GM12872 (cell line): ENCODE results near the gene CEP170.

Source experiments
- TF ChIP-seq, protein P1 (sequence below): IDR thresholded peaks from 3 replicates; pipeline ENCODE4 v1.5.1; 2011; ENCODE audit warnings: low read depth, mild to moderate bottlenecking, low read length, moderate library complexity; ENCODE audit not compliant: insufficient read depth

CEP170 gene

DNA sequence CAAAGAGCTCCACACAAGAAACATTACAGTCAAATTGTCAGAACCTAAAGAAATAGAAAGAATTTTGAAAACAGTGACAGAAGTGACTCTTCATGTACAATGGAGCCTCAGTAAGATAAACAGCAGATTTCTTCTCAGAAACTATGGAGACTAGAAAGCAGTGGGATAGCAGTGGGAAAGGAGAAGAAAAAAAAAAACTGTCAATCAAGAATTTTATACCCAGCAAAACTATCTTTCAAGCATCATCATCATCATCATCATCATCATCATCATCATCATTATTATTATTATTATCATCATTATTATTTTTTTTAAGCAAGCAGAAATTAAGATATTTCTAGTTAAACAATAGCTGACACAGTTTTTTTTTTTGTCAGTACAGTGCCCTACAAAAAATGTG is 24.2 kb downstream of the CEP170 start:
- TF ChIP-seq, protein P1, sequence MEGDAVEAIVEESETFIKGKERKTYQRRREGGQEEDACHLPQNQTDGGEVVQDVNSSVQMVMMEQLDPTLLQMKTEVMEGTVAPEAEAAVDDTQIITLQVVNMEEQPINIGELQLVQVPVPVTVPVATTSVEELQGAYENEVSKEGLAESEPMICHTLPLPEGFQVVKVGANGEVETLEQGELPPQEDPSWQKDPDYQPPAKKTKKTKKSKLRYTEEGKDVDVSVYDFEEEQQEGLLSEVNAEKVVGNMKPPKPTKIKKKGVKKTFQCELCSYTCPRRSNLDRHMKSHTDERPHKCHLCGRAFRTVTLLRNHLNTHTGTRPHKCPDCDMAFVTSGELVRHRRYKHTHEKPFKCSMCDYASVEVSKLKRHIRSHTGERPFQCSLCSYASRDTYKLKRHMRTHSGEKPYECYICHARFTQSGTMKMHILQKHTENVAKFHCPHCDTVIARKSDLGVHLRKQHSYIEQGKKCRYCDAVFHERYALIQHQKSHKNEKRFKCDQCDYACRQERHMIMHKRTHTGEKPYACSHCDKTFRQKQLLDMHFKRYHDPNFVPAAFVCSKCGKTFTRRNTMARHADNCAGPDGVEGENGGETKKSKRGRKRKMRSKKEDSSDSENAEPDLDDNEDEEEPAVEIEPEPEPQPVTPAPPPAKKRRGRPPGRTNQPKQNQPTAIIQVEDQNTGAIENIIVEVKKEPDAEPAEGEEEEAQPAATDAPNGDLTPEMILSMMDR = no peak

DNA sequence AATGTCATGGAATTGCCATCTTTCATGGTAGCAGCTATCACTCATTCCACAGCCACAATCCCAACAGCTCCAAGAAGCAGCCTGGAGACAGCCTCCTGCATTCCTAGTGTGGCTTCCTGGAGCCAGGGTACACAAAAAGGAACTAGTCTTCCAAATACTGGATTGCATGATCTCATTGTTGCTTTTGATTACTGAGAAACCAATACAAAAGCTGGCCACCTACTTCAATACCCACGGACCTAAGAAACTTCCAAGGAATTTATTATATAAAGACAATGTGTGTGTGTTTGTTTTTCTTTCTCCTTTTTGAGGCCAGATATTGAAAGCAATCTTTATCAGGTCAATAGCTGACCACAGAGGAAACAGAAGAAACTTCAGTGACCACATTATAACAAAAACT is 25.6 kb downstream of the CEP170 start:
- TF ChIP-seq, protein P1 = no peak

DNA sequence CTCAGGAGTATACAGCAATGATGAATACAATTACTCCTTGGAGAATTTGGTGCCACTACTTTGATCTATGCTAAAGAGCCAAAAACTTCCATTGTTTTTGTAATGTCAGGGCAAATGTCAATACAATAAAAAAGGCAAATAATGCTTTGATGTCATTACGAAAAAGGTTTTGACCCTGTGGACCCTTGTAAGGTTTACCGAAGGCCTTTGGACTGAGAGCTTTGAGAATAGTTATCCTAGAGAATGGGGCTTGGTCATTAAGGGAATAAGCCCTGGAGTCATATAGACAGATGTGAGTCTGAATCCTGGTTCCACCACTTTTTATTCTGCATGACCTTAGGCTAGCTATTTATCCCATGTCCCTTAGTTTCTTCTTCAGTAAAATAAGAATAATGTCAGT is 27.5 kb downstream of the CEP170 start:
- TF ChIP-seq, protein P1 = no peak

DNA sequence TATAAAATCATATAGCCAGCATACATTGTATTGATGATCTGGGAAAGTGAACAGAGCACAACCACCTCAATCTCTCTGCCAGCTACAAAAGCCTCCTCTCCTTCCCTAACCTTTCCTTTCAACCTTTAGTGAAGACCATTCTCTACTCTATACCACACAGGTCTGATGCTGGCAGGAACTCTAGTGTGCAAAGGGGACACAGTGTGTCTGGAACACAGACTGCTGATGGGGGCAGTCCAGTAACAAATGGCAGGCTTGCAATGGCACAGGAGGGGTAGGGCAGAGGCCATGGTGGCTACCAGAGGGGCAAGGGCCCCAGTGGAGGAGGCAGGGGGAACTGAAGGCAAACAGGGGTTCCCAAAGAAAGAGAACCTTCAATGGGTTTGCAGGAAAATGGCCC is 37.0 kb downstream of the CEP170 start:
- TF ChIP-seq, protein P1 = no peak

DNA sequence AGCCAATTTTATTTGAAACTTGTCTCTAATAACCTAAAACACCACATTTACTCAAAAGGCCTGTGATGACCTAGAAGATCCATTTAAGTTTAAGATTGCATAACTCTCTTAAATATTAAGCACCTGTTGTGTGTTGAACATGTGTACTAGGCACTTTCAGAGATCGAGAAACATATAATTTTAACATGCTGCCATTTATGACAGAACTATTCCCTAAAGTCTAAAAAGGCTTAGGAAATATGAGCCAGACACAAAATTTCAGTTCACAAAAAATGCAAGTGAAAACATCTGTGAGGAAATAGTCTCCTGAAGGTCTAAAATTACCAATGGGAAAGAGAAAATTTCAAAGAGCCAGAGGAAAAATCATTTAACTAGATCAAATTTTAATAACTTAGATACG is 37.7 kb downstream of the CEP170 start:
- TF ChIP-seq, protein P1 = no peak

DNA sequence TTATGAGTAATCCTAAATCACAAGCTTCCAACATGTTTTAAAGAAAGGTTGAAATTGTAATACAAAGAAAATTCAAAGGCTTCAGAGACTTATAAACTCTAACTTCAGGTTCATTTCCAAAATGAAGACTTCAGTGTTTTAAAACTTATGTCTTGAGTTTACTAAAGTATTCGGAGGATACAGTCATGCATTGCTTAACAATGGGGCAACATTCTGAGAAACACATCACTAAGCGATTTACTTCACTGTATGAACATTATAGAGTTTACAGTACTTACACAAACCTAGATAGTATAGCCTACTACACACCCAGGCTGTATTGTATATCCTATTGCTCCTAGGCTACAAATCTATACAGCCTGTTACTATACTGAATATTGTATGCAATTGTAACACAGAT is 38.3 kb downstream of the CEP170 start:
- TF ChIP-seq, protein P1 = no peak

DNA sequence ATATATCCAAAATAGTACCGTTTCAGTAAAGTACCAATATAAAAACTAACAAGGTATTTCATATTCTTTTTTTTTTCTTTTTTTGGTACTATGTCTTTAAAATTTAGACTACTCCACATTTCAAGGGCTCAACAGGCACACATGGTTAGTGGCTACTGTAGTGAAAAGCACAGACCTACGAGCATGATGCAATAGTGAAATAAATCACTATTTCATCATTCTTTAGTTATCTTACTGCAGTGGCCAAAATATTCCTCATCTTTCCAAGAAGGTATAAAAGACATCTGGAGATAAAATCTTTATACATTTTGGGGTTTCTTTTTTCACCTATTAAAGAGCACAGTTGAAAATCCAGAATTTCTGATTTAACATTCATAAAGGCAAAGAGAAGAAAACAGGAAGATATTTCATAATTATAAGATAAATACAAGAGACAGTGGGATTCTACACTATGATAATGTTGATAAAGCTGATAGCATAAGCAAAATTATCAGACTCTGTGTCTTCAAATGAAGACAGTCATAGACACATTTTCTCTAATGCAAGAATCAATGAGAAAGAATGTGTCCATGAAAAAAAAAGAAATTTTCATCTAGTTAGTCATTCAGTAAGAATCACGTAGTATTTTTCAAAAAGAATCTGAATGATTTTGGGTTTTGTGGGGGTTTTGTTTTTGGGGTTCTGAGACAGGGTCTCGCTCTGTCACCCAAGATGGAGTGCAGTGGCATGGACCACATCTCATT is 41.9 kb downstream of the CEP170 start:
- TF ChIP-seq, protein P1 = no peak

DNA sequence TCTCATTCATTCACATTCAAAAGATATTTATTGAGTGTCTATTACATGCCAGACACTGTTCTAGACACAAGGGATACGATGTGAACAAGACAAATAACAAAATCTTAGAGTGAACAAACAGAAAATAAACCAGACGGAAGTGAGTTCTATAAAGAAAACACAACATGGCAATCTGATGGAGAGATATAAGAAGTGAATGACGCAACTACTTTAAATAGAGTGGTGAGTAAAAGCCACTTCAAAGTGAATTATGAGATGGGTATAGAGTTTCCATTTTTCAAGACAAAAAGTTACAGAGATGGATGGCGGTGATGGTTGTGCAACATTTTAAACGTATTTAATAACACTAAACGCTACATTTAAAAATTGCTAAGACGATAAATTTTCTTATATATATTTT is 75.4 kb downstream of the CEP170 start:
- TF ChIP-seq, protein P1 = no peak
